ENCODE results near the gene CCPG1.

The CCPG1 gene

GRCh38 chr15:55381595-55381994, 26.6 kb downstream of the CCPG1 start:
- H3K9me3 ChIP-seq (ENCODE audit: control insufficient read depth, insufficient read depth, low read depth, low read length) = no peaks in the 10 kb centered on the region
- no peak overlapping the region for H3K4me3 ChIP-seq (ENCODE audit: low read depth, low read length)
- H3K36me3 ChIP-seq (ENCODE audit: control insufficient read depth in 2 of 2, insufficient read depth in 1 of 2, low read length in 2 of 2) = peaks cover 0 to 25% of the 10 kb centered on the region in 2 experiments; a peak in 2 of 3 replicates
- no peak overlapping the region for H3K27ac ChIP-seq (ENCODE audit: extremely low read depth, low read depth, low read length)
- TF ChIP-seq ZNF544 (tag by site-specific recombination; IDR thresholded peaks at IDR 0.05) = no peak
- TF ChIP-seq OVOL3 (tag by site-specific recombination; IDR thresholded peaks at IDR 0.05) = no peak
- no peak for TF ChIP-seq ZBTB1 (tag by site-specific recombination; IDR thresholded peaks at IDR 0.05)
- no peak for TF ChIP-seq KLF9 (tag by site-specific recombination; IDR thresholded peaks at IDR 0.05; ENCODE audit: low read depth)
- TF ChIP-seq HIC1 (tag by site-specific recombination; IDR thresholded peaks at IDR 0.05) = no peak
- no peak for TF ChIP-seq ZNF362 (tag by site-specific recombination; IDR thresholded peaks at IDR 0.05)
- TF ChIP-seq ZNF558 (tag by site-specific recombination; IDR thresholded peaks at IDR 0.05) = no peak
- no peak for TF ChIP-seq ZXDB (tag by site-specific recombination; IDR thresholded peaks at IDR 0.05)
- TF ChIP-seq ZNF747 (tag by site-specific recombination; IDR thresholded peaks at IDR 0.05) = no peak
- no peak for TF ChIP-seq RBAK (tag by site-specific recombination; IDR thresholded peaks at IDR 0.05)
- no peak for TF ChIP-seq ZBTB8A (tag by site-specific recombination; IDR thresholded peaks at IDR 0.05)
- no peak for TF ChIP-seq ZNF426 (tag by site-specific recombination; IDR thresholded peaks at IDR 0.05)
- TF ChIP-seq ZNF561 (tag by site-specific recombination; IDR thresholded peaks at IDR 0.05; ENCODE audit: borderline replicate concordance) = no peak
- TF ChIP-seq KLF7 (tag by site-specific recombination; IDR thresholded peaks at IDR 0.05; ENCODE audit: borderline replicate concordance) = no peak
- TF ChIP-seq ZNF768 (tag by site-specific recombination; IDR thresholded peaks at IDR 0.05) = no peak
- TF ChIP-seq ZNF423 (tag by site-specific recombination; IDR thresholded peaks at IDR 0.05) = no peak
- TF ChIP-seq HOXD13 (CRISPR knock-in tag; IDR thresholded peaks at IDR 0.05; ENCODE audit: borderline replicate concordance) = no peak
- TF ChIP-seq GLIS2 (tag by site-specific recombination; IDR thresholded peaks at IDR 0.05) = no peak
- no peak for TF ChIP-seq ZNF530 (tag by site-specific recombination; IDR thresholded peaks at IDR 0.05; ENCODE audit: low read depth)
- ChIA-PET POLR2A (no interaction called here), CTCF (interaction anchor here (0.6 to 1.0 kb wide), 2 partner anchors 58 to 208 kb away, joined by 3 read pairs; no protein-coding TSS in a partner anchor)
- no peaks in the 10 kb centered on the region for H3K4me1 ChIP-seq (ENCODE audit: control insufficient read depth, insufficient read depth, low read length)

GRCh38 chr15:55379095-55379494, 29.1 kb downstream of the CCPG1 start:
- H3K4me3 ChIP-seq (ENCODE audit: low read depth, low read length) = no peak overlapping the region
- H3K36me3 ChIP-seq (ENCODE audit: control insufficient read depth in 2 of 2, insufficient read depth in 1 of 2, low read length in 2 of 2) = peaks cover 9 to 34% of the 10 kb centered on the region in 2 experiments; a peak in 2 of 3 replicates
- no peak overlapping the region for H3K27ac ChIP-seq (ENCODE audit: extremely low read depth, low read depth, low read length)
- ChIA-PET POLR2A (no interaction called here), CTCF (no interaction called here)
- no peaks in the 10 kb centered on the region for H3K9me3 ChIP-seq (ENCODE audit: control insufficient read depth, insufficient read depth, low read depth, low read length)
- H3K4me1 ChIP-seq (ENCODE audit: control insufficient read depth, insufficient read depth, low read length) = no peaks in the 10 kb centered on the region
- TF ChIP-seq ZNF610 (tag by site-specific recombination; IDR thresholded peaks at IDR 0.05; ENCODE audit: borderline replicate concordance) = no peak
- no peak for TF ChIP-seq ZSCAN4 (tag by site-specific recombination; IDR thresholded peaks at IDR 0.05)
- no peak for TF ChIP-seq ZNF521 (tag by site-specific recombination; IDR thresholded peaks at IDR 0.05)
- TF ChIP-seq ZNF16 (tag by site-specific recombination; IDR thresholded peaks at IDR 0.05; ENCODE audit: low read depth) = no peak
- no peak for TF ChIP-seq ZNF626 (tag by site-specific recombination; IDR thresholded peaks at IDR 0.05)
- no peak for TF ChIP-seq PATZ1 (tag by site-specific recombination; IDR thresholded peaks at IDR 0.05)
- TF ChIP-seq AEBP2 (tag by site-specific recombination; IDR thresholded peaks at IDR 0.05; ENCODE audit: borderline replicate concordance) = no peak
- no peak for TF ChIP-seq OVOL3 (tag by site-specific recombination; IDR thresholded peaks at IDR 0.05)
- TF ChIP-seq HOXC10 (CRISPR knock-in tag; IDR thresholded peaks at IDR 0.05) = no peak
- no peak for TF ChIP-seq ZNF26 (tag by site-specific recombination; IDR thresholded peaks at IDR 0.05)
